C4-2B (cell line): Measurements from ENCODE around the gene CD160.

ENCODE experiments used
- CTCF ChIP-seq: fragments of 450-650 bp; conservative IDR thresholded peaks from 2 replicates; pipeline ENCODE4 v1.5.1; 2017; ENCODE audit warnings: mild to moderate bottlenecking
- ZFX ChIP-seq: fragments of 450-650 bp; IDR thresholded peaks from 2 replicates; pipeline ENCODE4 v1.6.1; 2017

- TF ChIP-seq CTCF (no peak), ZFX (no peak)
These were observed 16.9 kb downstream of the CD160 start for GRCh38 chr1:145736191-145736590.
